ENCODE results near the gene DNLZ.
A peak's percentile ranks its signal among the peaks of the same experiment; 100 is the strongest.
"Not testable (repeated sequence)": the region's sequence is repeated elsewhere in the genome, so short reads cannot be mapped to it uniquely, and the experiment has no call there.

DNLZ gene

DNA sequence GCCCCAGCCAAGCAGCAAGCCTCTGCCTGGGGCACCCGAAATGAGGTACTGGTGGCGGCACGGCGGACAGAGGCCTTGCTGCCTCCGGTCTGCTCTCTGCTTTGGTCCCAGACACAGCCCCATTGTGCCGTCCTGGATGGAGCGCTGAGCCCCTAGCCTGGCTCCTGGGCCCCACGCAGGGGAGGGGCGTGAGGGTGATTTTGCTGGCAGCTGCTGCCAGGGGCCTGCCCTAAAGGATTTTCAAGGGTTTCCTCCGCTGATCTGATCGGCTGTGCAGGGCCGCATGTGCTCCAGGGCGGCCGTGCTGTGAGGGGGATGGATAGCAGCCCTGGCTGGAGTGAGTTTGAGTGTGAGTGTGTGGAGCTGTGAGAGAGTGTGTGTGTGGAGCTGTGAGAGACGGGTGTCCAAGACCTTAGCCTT lies 34.9 kb downstream of the DNLZ start:
- DNase-seq = peak; percentile 81

DNA sequence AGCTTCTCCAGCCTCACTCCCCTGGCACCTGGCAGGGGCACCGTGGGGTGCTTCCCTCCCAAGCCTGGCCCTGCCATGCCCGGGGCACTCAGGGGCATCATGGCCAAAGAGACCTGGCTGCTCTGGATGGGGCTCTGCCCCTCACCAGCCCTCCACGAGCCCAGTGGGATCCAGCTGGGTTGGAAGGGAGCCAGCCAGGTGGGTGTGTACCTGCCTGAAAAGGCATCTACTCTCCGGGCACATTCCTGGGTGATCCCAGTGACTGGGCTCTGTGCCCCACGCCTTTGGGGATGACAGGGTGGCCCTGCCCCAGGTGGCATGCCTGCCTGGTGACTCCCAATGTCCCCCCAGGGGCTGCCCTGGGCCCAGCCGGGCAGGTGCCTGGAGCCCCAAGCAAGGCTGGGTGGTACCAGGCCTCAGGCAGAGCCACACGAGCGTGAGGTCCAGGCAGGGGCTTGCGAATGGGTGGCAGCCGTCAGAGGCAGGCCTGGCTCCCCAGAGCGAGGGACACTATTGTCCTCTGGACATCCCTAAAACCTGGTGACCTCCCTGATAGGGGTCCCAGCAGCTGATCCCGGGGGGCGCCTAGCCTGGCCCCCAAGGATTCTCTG lies 35.4 kb downstream of the DNLZ start:
- no peak for DNase-seq

DNA sequence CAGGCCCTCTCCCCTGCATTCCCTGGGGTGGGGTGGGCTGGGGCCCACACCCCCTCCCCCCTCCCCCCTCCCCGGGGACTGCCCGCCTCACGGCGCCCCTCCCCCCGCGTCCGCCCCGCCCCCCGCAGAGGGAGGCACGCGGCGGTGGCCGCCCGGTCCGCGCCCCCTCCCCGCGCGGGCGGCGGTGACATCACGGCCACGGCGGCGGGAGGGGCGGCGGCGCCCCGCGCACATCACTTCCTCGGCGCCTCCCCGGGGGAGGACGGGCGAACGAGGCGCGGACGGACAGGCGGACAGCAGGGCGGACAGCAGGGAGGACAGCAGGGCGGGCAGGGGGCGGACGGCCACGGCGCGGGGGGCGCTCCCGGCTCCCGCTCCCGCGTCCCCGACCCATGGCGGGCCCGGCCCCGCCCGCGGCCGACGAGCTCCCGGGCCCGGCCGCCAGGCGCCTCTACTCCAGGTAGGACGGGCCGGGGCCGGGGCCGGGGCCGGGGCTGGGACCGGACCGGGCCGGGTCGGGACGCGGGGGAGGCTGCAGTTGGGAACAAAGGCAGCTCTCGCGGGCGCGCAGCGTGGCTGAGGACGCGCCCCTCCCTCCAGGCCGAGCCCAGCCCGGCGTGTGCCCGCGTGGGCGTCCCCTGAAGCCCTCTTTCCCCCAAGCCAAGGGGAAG lies 36.1 kb downstream of the DNLZ start, which contains the start of gene GPSM1:
Gene GPSM1, plus strand, starts transcription at position 236 of the 671 bp plus-strand sequence. Its CDS starts 157 bp downstream, at position 393.
- DNase-seq = peak; percentile 76

DNA sequence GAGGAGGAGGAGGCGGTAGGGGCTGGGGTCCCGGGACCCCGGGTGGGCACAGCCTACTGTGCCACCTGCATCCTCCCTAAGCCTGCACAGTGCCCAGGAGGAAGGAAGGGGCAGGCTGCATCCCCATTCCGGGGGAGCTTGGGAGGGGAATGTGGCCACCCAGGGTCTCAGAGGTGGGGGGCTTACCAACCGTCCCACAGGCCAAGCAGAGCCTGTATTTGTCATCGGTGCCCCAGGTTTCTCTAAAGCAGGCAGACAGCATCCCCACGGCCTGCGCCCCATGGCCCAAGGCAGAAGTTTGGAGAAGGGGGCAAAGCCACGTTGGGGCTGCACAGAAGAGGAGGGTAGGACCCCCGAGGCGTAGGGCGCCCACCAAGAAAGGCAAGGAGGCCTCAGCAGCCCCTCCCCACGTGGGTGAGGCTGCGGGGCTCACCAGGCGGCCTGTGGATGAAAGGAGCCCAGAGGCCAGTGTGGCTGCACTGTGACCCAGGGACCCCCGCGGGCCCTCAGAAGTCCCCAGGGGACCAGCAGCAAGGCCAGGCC lies 36.7 kb downstream of the DNLZ start:
- no peak for DNase-seq

DNA sequence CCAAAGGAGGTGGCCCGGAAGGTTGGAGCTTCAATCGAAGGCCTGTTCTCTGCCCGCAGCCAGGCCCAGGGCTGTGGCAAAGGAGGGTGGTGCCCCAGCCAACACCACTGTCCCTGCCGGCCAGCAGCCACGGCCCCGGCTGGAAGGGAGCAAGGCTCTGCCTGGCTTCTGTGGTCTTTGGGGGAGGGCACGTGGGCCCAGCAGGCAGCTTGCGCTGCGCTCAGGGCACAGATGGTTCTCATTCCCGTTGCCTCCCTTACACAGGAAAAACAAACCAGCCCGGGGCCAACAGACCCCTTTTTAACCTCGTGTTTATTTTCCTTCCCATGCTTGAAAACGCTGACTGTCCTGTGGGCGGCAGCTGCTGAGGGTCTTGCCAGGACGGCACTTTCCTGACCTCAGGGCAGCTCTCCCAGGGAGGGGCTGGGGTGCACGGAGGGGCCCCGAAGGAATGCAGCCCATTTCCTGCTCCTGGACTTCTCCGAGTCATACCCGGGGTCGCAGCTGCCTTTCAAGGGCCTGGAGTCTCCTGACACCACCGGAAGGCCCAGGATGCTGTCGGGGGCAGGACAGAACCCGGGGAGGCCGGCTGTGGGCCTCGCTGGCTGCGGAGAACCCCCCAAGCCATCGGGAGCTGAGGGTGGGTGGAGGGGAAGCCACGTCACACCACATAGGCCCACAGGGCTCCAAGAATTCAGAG lies 37.3 kb downstream of the DNLZ start:
- peak; percentile 87 for DNase-seq

DNA sequence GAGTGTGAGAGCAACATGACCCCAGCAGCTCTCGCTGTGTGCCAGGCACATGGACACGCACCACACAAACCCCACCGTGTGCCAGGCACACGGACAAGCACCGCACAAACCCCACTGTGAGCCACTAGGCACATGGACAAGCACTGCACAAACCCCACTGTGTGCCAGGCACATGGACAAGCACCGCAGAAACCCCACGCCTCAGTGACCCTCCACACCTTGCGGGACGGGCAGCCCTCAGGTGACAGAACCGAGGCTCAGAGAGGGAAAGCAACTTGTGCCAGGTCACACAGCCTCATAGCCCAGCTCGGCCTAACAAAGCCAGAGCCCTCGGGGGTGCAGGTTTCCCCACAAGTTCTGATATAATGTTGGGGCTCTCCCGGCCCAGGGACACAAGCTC lies 38.2 kb downstream of the DNLZ start:
- DNase-seq = no peak

DNA sequence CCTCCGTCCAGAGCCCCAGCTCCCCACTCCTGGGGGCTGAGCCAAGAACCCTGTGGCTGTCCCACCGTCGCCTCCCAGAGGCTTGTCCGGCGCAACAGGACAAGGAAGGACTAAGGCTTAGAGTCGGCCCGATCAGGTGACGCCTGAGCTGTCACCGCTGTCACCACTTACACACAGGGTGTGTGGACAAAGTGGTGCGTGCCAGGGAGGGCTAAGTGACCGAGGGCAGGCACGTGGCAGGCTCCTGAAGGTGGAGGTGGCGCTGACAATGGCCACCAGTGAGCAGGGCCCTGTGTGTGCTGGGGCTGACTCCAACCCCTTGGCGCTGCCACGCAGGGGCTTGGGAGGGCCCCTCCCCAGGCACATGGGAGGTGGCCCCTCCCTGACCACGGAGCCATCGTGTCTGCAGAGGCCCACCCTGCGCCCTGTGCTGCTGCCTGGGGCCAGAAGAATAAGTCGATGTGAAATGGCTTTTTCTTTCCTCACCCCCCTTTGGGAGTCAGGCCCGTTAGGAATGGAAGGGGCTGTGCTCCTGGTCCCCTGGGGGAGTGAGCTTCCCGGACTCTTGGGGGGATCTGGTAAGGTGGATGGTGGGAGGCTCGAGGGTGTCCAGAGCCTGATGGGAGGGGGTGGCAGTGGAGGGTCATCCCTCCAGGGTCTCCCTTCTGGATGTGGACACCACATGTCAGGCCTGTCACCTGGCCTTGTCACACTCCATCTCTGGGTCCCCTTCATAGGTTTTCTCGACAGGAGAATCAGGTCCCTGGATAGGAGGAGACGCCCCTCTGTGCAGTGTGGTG lies 38.8 kb downstream of the DNLZ start:
- DNase-seq = no peak

DNA sequence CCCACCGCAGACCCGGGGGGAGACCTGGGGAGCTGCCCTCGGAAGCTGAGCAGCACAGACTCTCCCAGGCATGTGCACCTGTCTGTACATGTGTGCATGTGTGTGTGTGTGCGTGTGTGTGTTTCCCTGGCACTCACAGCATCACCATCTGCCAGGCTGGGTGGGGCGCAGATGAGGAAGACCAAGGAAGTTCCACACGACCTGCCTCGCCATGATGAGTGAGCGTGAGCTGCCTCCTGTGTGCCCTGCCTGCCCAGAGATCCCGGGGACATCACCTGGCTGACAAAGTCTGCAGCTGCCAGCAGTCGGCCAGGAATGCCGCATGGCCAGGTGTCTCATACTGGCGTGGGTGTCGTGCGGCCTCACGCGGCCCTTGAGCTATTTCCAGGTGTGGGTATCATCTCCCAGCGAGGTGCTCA lies 40.2 kb downstream of the DNLZ start:
- no peak for DNase-seq

DNA sequence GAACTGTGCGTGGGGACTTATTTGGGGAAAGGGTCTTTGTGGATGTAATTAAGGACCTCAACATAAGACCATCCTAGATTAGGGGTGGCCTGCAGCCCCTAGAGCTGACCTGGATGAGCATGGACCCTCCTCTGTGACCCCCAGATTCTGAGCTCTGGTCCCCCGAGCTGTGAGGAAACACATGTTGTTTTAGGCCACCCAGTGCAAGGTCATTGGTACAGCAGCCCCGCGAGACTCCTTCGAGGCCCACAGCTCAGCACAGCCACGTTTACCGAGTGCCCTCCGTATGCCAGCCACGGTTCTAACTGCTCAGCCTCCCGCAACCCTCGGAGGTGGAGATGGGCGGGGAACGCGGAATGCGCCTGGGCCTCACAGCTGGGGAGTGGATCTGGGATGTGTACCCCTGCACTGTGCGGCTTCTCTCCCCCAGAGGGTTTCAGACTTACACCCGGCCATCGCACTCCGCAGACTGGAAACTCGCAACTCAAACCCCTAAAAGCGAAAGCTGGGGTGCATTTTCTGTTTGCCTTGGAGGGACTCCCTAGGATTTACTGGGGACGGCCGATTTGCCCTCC lies 40.7 kb downstream of the DNLZ start:
- no peak for DNase-seq

DNA sequence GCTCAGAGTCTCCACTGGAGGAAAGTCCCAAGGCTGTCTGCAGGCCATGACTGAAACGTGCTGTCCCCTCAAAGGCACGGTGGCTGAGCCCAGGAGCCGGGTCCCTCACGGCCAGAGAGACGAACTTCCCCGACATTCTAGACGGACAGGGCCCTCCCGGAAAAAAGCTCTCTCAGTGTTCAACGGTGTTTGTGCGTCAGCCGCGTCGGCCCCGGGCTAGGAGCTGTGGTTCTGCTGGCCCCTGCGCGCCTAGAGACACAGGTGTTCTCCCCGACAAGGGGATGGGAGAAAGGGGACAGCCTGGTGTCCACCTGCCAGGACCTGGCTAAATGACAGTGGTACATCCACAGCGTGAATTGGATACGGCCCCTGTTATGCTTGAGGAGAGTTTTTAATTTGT lies 42.0 kb downstream of the DNLZ start:
- DNase-seq = no peak

DNA sequence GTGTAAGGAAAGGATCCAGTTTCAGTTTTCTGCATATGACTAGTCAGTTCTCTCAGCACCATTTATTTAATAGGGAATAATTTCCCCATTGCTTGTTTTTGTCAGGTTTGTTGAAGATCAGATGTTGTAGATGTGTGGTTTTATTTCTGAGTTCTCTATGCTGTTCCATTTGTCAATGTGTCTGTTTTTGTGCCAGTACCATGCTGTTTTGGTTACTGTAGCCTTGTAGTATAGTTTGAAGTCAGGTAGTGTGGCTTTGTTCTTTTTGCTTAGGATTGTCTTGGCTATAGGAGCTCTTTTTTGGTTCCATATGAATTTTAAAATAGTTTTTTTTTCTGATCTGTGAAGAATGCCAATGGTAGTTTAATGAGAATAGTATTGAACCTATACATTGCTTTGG lies 42.6 kb downstream of the DNLZ start:
- DNase-seq = not testable (repeated sequence)

DNA sequence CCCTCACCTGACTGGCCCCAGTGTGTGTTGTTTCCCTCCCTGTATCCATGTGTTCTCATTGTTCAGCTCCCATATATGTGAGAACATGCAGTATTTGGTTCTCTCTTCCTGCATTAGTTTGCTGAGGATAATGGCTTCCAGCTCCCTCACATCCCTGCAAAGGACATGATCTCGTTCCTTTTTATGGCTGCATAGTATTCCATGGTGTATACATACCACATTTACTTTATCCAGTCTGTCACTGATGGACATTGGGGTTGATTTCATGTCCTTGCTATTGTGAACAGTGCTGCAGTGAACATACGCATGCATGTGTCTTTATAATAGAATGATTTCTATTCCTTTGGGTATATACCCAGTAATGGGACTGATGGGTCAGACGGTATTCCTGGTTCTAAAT lies 43.6 kb downstream of the DNLZ start:
- not testable (repeated sequence) for DNase-seq

DNA sequence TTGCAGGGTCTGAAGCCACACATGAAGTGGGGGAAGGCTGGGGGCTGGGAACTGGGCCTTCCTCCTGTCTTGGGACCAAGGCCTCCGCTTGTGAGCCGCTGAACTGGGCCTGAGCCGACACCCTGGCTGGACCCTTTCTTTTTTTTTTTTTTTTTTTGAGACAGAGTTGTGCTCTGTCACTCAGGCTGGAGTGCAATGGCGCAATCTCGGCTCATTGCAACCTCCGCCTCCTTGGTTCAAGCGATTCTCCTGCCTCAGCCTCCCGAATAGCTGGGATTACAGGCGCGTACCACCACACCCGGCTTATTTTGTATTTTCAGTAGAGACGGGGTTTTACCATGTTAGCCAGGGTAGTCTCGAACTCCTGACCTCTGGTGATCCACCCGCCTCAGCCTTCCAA lies 44.3 kb downstream of the DNLZ start:
- not testable (repeated sequence) for DNase-seq

DNA sequence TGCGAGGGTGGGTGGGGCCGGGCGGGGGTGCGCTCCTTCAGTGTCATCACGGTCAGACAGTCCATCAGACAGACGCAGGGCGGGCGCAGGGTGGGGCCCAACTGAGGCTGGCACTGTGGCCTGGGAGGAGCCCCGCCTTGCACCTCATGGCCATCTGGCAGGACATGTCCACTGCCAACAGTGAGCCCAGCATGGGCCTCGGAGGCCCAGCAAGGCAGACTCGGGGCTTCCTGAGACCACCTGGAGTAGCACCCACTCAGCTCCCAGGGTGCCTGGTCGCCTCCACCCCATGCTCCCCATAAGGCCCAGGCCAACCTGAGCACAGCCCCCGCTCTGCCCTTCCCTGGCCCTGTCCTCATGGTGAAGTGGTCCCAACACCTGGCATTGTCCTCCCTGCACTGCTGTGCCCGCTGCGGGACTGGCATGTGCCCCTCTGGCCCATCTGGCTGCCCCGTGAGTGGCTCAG lies 44.7 kb downstream of the DNLZ start:
- no peak for DNase-seq

DNA sequence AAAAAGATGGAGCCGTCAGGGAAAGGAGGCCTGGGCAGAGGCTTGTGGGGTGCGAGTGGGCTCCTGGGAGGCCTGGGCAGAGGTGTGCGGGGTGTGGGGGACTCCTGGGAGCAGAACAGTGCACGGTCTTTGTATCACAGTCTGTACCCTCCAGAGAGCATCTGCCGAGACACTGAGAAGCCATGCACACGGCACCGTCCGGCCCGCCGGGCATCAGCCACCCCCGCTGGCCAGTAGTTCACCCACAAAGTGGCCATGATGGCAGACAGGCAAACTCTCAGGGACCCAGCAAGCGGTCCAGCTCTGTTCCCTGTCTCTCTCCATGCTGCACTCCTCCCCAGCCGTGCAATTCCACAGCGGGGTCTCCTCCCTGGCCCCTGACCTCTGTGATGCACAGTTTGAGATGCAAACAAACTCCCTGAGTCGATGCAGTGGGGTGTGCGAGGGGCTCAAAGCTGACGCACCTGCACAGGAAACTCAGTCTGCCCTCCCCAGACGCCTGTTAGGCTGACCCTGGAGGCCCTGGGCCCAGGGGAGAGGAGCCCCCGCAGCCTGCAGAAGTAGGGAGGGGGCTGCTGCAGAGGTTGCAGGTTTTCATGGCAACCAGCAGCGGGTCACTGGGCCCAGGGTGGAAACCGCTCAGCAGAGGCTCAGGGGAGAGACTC lies 45.3 kb downstream of the DNLZ start:
- DNase-seq = no peak

DNA sequence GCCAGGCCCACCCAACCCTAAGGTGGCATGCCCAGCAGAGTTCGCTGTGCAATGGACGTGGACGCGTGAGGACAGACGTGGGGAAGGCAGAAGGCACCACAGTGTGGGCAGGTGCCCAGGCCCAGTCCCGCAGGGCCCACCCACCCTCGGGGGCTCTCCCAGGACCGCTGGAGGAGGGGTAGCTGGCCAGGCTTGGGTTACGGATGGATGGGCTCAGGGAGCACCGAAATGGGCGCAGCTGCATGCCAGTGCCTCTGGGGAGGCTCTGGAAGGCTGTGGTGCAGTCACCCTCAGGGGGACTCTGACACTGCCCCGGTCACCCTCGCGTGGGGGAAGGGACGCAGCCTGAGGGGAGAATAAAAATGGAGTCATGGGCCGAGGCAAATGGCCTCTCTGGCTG lies 45.8 kb downstream of the DNLZ start:
- DNase-seq = no peak

DNA sequence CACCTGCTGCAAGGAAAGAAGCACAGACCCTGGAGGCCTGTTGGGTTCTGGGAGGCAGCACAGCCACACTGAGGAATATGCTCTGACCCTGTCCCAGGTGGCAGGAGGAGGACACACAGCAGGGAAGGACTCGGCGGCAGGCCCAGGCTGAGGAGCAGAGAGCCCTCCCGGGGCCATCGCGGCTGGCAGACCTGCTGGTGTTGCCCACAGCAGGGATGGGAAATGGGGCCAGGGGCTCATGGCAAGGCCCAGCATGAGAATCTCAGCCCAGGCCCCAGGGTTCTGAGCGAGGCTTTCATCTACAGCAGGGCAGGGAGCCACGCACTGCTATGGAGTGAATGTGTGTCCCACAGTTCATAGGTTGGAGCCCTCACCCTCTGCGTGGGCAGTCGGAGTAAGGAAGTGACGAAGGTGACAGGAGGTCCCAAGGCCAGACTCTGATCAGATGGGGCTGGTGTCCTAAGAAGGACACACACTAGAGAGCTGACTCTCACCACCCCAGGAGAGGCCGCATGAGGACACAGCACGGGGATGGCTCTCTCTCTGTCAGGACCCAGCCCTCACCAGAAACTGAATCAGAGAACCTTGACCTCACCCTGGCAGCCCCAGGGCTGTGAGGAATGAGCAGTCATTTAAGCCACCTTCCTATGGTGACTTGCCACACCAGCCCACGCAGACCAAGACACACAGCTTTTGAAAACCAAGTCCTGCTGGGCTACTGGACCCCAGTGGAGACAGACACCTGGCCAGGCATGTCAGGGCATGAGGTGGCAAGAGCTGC lies 46.5 kb downstream of the DNLZ start:
- DNase-seq = no peak

DNA sequence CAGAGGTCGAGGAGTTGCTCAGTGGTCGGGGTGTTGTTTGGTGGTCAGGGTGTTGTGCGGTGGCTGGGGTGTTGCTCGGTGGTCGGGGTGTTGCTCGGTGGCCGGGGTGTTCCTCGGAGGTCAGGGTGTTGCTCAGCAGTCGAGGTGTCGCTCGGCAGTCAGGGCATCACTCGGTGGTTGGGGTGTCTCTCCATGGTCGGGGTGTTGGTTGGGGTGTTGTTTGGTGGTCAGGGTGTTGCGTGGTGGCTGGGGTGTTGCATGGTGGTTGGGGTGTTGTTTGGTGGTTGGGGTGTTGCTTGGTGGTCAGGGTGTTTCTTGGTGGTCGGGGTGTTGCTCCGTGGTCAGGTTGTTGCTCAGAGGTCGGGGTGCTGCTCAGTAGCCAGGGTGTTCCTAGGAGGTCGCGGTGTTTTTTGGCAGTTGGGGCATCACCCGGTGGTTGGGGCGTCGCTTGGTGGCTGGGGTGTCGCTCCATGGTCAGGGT lies 47.2 kb downstream of the DNLZ start:
- DNase-seq = no peak

DNA sequence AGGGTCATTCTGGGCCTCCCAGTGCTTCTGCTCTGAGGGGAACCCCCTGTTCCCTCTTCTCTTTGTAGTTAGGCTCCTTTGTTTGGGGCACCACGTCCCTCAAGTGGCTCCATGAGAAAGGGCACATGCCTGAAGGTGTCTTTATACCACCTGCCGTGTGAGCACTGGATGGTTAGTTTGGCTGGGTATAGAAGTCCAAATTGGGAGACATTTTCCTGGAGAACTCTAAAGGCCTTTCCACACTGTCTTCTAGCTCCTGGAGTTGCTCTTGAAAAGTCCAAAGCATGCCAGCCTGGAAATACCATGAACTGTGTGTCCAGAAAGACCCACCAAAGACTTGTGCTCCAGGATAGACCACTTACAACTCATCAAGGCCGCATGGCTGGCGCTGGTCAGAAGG lies 48.6 kb downstream of the DNLZ start:
- DNase-seq = no peak

DNA sequence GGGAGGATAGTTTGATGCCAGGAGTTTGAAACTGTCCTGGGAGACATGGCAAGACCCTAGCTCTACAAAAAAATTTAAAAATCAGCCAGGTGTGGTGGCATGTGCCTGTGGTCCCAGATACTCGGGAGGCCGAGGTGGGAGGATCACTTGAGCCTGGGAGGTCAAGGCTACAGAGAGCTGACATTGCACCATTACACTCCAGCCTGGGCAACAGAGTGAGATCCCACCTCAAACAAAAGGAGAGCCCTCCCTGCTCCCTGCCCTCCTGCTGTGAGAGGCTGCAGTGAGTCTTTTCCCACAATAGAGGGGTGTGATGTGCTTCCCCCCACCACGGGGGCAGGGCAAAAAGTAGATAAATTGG lies 49.5 kb downstream of the DNLZ start:
- DNase-seq = no peak

All from left hindlimb (tissue), 1 donor.